Neural progenitor cell (in vitro differentiated cells): Measurements from ENCODE around the gene BMP7. TPM values are rescaled to one million over a fixed set of nuclear protein-coding genes. Genes with fewer than 3 reads are reported as not detected.

Experiments used
- DNase-seq: peaks from one replicate; pipeline ENCODE4 v3.0.0-alpha.2; 2016; ENCODE audit warnings: low spot score
- H2AFZ ChIP-seq: fragments of 200-600 bp; sonication (generic); replicated peaks from 2 replicates; pipeline ENCODE4 v1.6.1; 2016; ENCODE audit warnings: antibody characterized with exemption
- H3F3A ChIP-seq: fragments of 200-600 bp; sonication (generic); 2 replicates; pipeline ENCODE4 v1.6.1; 2016; ENCODE audit warnings: antibody characterized with exemption, low read depth
- H3K27ac ChIP-seq: fragments of 200-600 bp; sonication (generic); 2 replicates; pipeline ENCODE4 v1.5.1; 2016; ENCODE audit warnings: mild to moderate bottlenecking
- H3K27me3 ChIP-seq: fragments of 200-600 bp; sonication (generic); 2 replicates; pipeline ENCODE4 v1.6.1; 2016; ENCODE audit warnings: mild to moderate bottlenecking, moderate library complexity
- H3K36me3 ChIP-seq: fragments of 200-600 bp; sonication (generic); 2 replicates; pipeline ENCODE4 v1.5.1; 2016
- H3K4me1 ChIP-seq: fragments of 200-600 bp; sonication (generic); 2 replicates; pipeline ENCODE4 v1.6.1; 2016; ENCODE audit warnings: mixed run types
- H3K4me2 ChIP-seq: fragments of 200-600 bp; sonication (generic); 2 replicates; pipeline ENCODE4 v1.6.1; 2016
- H3K4me3 ChIP-seq: fragments of 200-600 bp; sonication (generic); 2 replicates; pipeline ENCODE4 v1.5.1; 2016
- H3K79me2 ChIP-seq: fragments of 200-600 bp; sonication (generic); 2 replicates; pipeline ENCODE4 v1.6.1; 2016; ENCODE audit warnings: low read depth
- H3K9ac ChIP-seq: fragments of 200-600 bp; sonication (generic); 2 replicates; pipeline ENCODE4 v1.6.1; 2016
- H3K9me3 ChIP-seq: fragments of 200-600 bp; sonication (generic); 2 replicates; pipeline ENCODE4 v1.5.1; 2016; ENCODE audit warnings: low read depth
- H4K20me1 ChIP-seq: fragments of 200-600 bp; sonication (generic); 2 replicates; pipeline ENCODE4 v1.6.1; 2016; ENCODE audit warnings: low read depth
- H3K27ac Mint-ChIP-seq: 3 replicates; pipeline ENCODE4 v1.8.0; 2021; ENCODE audit warnings: mixed read lengths
- H3K27me3 Mint-ChIP-seq: 2 replicates; pipeline ENCODE4 v1.8.0; 2022; ENCODE audit warnings: low read depth, mild to moderate bottlenecking, inconsistent platforms, moderate library complexity, mixed read lengths; ENCODE audit not compliant: insufficient read depth
- H3K36me3 Mint-ChIP-seq: 3 replicates; pipeline ENCODE4 v1.8.0; 2021; ENCODE audit warnings: mixed read lengths
- H3K4me1 Mint-ChIP-seq: 3 replicates; pipeline ENCODE4 v1.8.0; 2021; ENCODE audit warnings: mixed read lengths
- H3K4me3 Mint-ChIP-seq: 3 replicates; pipeline ENCODE4 v1.8.0; 2021; ENCODE audit warnings: mild to moderate bottlenecking, moderate library complexity, mixed read lengths
- H3K9me3 Mint-ChIP-seq: 3 replicates; pipeline ENCODE4 v1.8.0; 2020; ENCODE audit warnings: mixed read lengths
- CTCF ChIP-seq: fragments of 200-600 bp; sonication (generic); IDR thresholded peaks from 2 replicates; pipeline ENCODE4 v1.5.1; 2017; ENCODE audit warnings: antibody characterized with exemption, mild to moderate bottlenecking
- EZH2 ChIP-seq: fragments of 200-600 bp; sonication (generic); IDR thresholded peaks from 2 replicates; pipeline ENCODE4 v1.6.1; 2017; ENCODE audit warnings: antibody characterized with exemption, mild to moderate bottlenecking, moderate library complexity
- EZH2phosphoT487 ChIP-seq: fragments of 200-600 bp; sonication (generic); IDR thresholded peaks from 2 replicates; pipeline ENCODE4 v1.6.1; 2017; ENCODE audit warnings: antibody characterized with exemption
- total RNA-seq: library from RNA; depleted of rRNA; stranded (reverse); fragments of >200 nt; gene quantifications from 2 replicates; pipeline ENCODE4 v1.2.3, GENCODE V29; 2015; ENCODE audit warnings: low replicate concordance

The BMP7 gene
- total RNA-seq, 1 donor from 2014 or later, result 11.2 TPM

GRCh38 chr20:57164872-57165271, 101.6 kb downstream of the BMP7 start:
- Histone ChIP-seq H3F3A (peaks cover 5% of the 10 kb centered on the region), H4K20me1 (no peaks in the 10 kb centered on the region), H2AFZ (no peak overlapping the region), H3K9ac (no peak overlapping the region), H3K36me3 (no peaks in the 10 kb centered on the region), H3K27ac (no peak overlapping the region), H3K27me3 (no peaks in the 10 kb centered on the region), H3K4me2 (no peak overlapping the region), H3K4me1 (peaks cover 8% of the 10 kb centered on the region), H3K4me3 (no peak overlapping the region), H3K79me2 (no peaks in the 10 kb centered on the region), H3K9me3 (no peaks in the 10 kb centered on the region)
- Mint-ChIP-seq H3K4me3 (no peak overlapping the region), H3K4me1 (peaks cover 10% of the 10 kb centered on the region), H3K36me3 (peaks cover 24% of the 10 kb centered on the region), H3K9me3 (peaks cover 2% of the 10 kb centered on the region), H3K27me3 (peaks cover 9% of the 10 kb centered on the region), H3K27ac (peak overlapping the region; percentile 69)
- DNase-seq, result no peak
- TF ChIP-seq EZH2, result no peak
- no peak for TF ChIP-seq EZH2phosphoT487
- no peak for TF ChIP-seq CTCF

GRCh38 chr20:57163041-57163440, 103.4 kb downstream of the BMP7 start:
- H3K27me3 ChIP-seq, result no peaks in the 10 kb centered on the region
- no peaks in the 10 kb centered on the region for H3K36me3 ChIP-seq
- no peak for DNase-seq
- H3K4me3 ChIP-seq, result no peak overlapping the region
- no peaks in the 10 kb centered on the region for H3K9me3 ChIP-seq
- H3K4me1 Mint-ChIP-seq, result peaks cover 11% of the 10 kb centered on the region
- H3K36me3 Mint-ChIP-seq, result peaks cover 11% of the 10 kb centered on the region
- peaks cover 10% of the 10 kb centered on the region for H3K4me1 ChIP-seq
- H3K27me3 Mint-ChIP-seq, result peaks cover 9% of the 10 kb centered on the region
- no peak overlapping the region for H3K27ac Mint-ChIP-seq
- H3K9me3 Mint-ChIP-seq, result peaks cover 2% of the 10 kb centered on the region
- no peak overlapping the region for H3K27ac ChIP-seq
- no peak overlapping the region for H2AFZ ChIP-seq
- TF ChIP-seq EZH2 (no peak), EZH2phosphoT487 (no peak), CTCF (no peak)
- H3K9ac ChIP-seq, result no peak overlapping the region
- no peak overlapping the region for H3K4me2 ChIP-seq
- no peaks in the 10 kb centered on the region for H3K79me2 ChIP-seq
- no peak overlapping the region for H3K4me3 Mint-ChIP-seq
- no peaks in the 10 kb centered on the region for H4K20me1 ChIP-seq
- peaks cover 12% of the 10 kb centered on the region for H3F3A ChIP-seq

- H3K9me3 Mint-ChIP-seq, result peaks cover 2% of the 10 kb centered on the region
- peaks cover 9% of the 10 kb centered on the region for H3K4me1 ChIP-seq
- no peak overlapping the region for H3K4me2 ChIP-seq
- H3K27ac Mint-ChIP-seq, result peak overlapping the region; percentile 72
- H3K27me3 Mint-ChIP-seq, result peaks cover 9% of the 10 kb centered on the region
- H2AFZ ChIP-seq, result no peak overlapping the region
- H3K27ac ChIP-seq, result no peak overlapping the region
- no peak overlapping the region for H3K4me3 ChIP-seq
- no peaks in the 10 kb centered on the region for H3K27me3 ChIP-seq
- no peak for DNase-seq
- H3K36me3 Mint-ChIP-seq, result peaks cover 11% of the 10 kb centered on the region
- no peaks in the 10 kb centered on the region for H4K20me1 ChIP-seq
- H3K36me3 ChIP-seq, result no peaks in the 10 kb centered on the region
- H3K9ac ChIP-seq, result no peak overlapping the region
- no peaks in the 10 kb centered on the region for H3K9me3 ChIP-seq
- H3K79me2 ChIP-seq, result no peaks in the 10 kb centered on the region
- peaks cover 12% of the 10 kb centered on the region for H3F3A ChIP-seq
- no peak overlapping the region for H3K4me3 Mint-ChIP-seq
- TF ChIP-seq CTCF (no peak), EZH2 (no peak), EZH2phosphoT487 (no peak)
- H3K4me1 Mint-ChIP-seq, result peaks cover 11% of the 10 kb centered on the region
These were observed 104.1 kb downstream of the BMP7 start for GRCh38 chr20:57162362-57162652.
